HCT116 (cell line): Measurements from ENCODE around the gene ADPRHL1.

ENCODE experiments used
- CEBPB ChIP-seq: IDR thresholded peaks from 2 replicates; pipeline ENCODE4 v1.6.1; 2012; ENCODE audit warnings: low read depth
- POLR2AphosphoS5 ChIP-seq: IDR thresholded peaks from 2 replicates; pipeline ENCODE4 v1.6.1; 2011; ENCODE audit warnings: mild to moderate bottlenecking, low read depth, low read length, moderate library complexity
- TF ChIP-seq, protein P1 (sequence below), 3 experiments: fragments of 200-600 bp in 1 of 3; sonication (generic) in 1 of 3; IDR thresholded peaks in 2 of 3; conservative IDR thresholded peaks in 1 of 3; 2 replicates each; pipeline ENCODE4 v1.5.1; 2012 to 2017; ENCODE audit warnings: low read depth in 2 of 3, low read length in 2 of 3, antibody characterized with exemption in 1 of 3, borderline replicate concordance in 1 of 3, control low read depth in 1 of 3, mild to moderate bottlenecking in 1 of 3, mixed read lengths in 1 of 3, mixed run types in 1 of 3, moderate library complexity in 1 of 3; ENCODE audit not compliant: insufficient read depth in 1 of 3

DNA sequence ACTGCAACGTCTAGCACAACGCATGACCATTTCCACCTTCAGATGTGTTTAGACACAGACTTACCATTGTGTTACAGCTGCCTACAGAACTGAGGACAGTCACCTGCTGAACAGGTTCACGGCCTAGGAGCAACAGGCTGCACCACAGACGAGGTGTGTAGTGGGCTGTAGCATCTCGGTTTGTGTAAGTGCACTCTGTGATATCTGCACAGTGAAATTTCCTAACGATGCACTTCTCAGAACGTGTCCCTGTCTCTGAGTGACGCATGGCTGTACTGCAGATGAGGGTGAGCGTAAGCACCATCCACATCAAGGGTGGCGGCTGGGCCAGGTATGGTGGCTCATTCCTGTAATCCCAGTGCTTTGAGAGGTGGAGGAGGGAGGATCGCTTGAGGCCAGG lies 22.0 kb upstream of the ADPRHL1 start:
- TF ChIP-seq, protein P1, sequence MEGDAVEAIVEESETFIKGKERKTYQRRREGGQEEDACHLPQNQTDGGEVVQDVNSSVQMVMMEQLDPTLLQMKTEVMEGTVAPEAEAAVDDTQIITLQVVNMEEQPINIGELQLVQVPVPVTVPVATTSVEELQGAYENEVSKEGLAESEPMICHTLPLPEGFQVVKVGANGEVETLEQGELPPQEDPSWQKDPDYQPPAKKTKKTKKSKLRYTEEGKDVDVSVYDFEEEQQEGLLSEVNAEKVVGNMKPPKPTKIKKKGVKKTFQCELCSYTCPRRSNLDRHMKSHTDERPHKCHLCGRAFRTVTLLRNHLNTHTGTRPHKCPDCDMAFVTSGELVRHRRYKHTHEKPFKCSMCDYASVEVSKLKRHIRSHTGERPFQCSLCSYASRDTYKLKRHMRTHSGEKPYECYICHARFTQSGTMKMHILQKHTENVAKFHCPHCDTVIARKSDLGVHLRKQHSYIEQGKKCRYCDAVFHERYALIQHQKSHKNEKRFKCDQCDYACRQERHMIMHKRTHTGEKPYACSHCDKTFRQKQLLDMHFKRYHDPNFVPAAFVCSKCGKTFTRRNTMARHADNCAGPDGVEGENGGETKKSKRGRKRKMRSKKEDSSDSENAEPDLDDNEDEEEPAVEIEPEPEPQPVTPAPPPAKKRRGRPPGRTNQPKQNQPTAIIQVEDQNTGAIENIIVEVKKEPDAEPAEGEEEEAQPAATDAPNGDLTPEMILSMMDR (IDR thresholded peaks at IDR 0.05 in 2 of 3, conservative IDR thresholded peaks at IDR 0.05 in 1 of 3; ENCODE audit: borderline replicate concordance in 1 of 3, insufficient read depth in 1 of 3, low read depth in 2 of 3, low read length in 2 of 3), result no peak
- TF ChIP-seq CEBPB (no peak), POLR2AphosphoS5 (no peak)
